ENCODE measurements around the gene ATP8B1. TPM values are rescaled to one million over a fixed set of nuclear protein-coding genes. Genes with fewer than 3 reads are reported as not detected.

ATP8B1 gene
- total RNA-seq, 1 donor from 2014 or later = 0.15 TPM

GRCh38 chr18:57698571-57699276, 104.4 kb downstream of the ATP8B1 start:
- DNase-seq (ENCODE audit: low spot score) = no peak
- Histone ChIP-seq H3F3A (ENCODE audit: low read depth) (no peaks in the 10 kb centered on the region), H3K4me2 (no peak overlapping the region), H3K27me3 (no peaks in the 10 kb centered on the region), H3K4me1 (no peaks in the 10 kb centered on the region), H3K9me3 (ENCODE audit: low read depth) (no peaks in the 10 kb centered on the region), H2AFZ (replicated peaks) (no peak overlapping the region), H3K79me2 (ENCODE audit: low read depth) (no peaks in the 10 kb centered on the region), H3K36me3 (no peaks in the 10 kb centered on the region), H3K4me3 (no peak overlapping the region), H4K20me1 (ENCODE audit: low read depth) (peaks cover 13% of the 10 kb centered on the region), H3K27ac (no peak overlapping the region), H3K9ac (no peak overlapping the region)
- TF ChIP-seq EZH2phosphoT487 (IDR thresholded peaks at IDR 0.05) (no peak), EZH2 (IDR thresholded peaks at IDR 0.05) (no peak), CTCF (IDR thresholded peaks at IDR 0.05) (no peak)
- H3K4me3 Mint-ChIP-seq = no peak overlapping the region
- H3K36me3 Mint-ChIP-seq = no peaks in the 10 kb centered on the region
- peaks cover 2% of the 10 kb centered on the region for H3K9me3 Mint-ChIP-seq
- no peak overlapping the region for H3K27ac Mint-ChIP-seq
- H3K4me1 Mint-ChIP-seq = no peaks in the 10 kb centered on the region
- H3K27me3 Mint-ChIP-seq (ENCODE audit: insufficient read depth, low read depth) = no peaks in the 10 kb centered on the region

GRCh38 chr18:57697426-57697825, 105.7 kb downstream of the ATP8B1 start:
- H3K9ac ChIP-seq = no peak overlapping the region
- H3K4me2 ChIP-seq = no peak overlapping the region
- H3K4me3 ChIP-seq = no peak overlapping the region
- peaks cover 13% of the 10 kb centered on the region for H4K20me1 ChIP-seq (ENCODE audit: low read depth)
- H3K4me1 ChIP-seq = no peaks in the 10 kb centered on the region
- no peaks in the 10 kb centered on the region for H3K27me3 ChIP-seq
- no peaks in the 10 kb centered on the region for H3K27me3 Mint-ChIP-seq (ENCODE audit: insufficient read depth, low read depth)
- no peaks in the 10 kb centered on the region for H3F3A ChIP-seq (ENCODE audit: low read depth)
- no peaks in the 10 kb centered on the region for H3K36me3 ChIP-seq
- H3K9me3 Mint-ChIP-seq = peaks cover 2% of the 10 kb centered on the region
- no peaks in the 10 kb centered on the region for H3K36me3 Mint-ChIP-seq
- TF ChIP-seq EZH2phosphoT487 (IDR thresholded peaks at IDR 0.05) = no peak
- TF ChIP-seq CTCF (IDR thresholded peaks at IDR 0.05) = no peak
- TF ChIP-seq EZH2 (IDR thresholded peaks at IDR 0.05) = no peak
- H3K4me3 Mint-ChIP-seq = no peak overlapping the region
- DNase-seq (ENCODE audit: low spot score) = no peak
- H3K4me1 Mint-ChIP-seq = no peaks in the 10 kb centered on the region
- H3K79me2 ChIP-seq (ENCODE audit: low read depth) = no peaks in the 10 kb centered on the region
- no peak overlapping the region for H2AFZ ChIP-seq (replicated peaks)
- no peak overlapping the region for H3K27ac Mint-ChIP-seq
- H3K9me3 ChIP-seq (ENCODE audit: low read depth) = no peaks in the 10 kb centered on the region
- no peak overlapping the region for H3K27ac ChIP-seq

- Mint-ChIP-seq H3K27me3 (ENCODE audit: insufficient read depth, low read depth) (no peaks in the 10 kb centered on the region), H3K27ac (peak overlapping the region; percentile 83)
Measured at GRCh38 chr18:57696271-57696670, 106.8 kb downstream of the ATP8B1 start.

More at GRCh38 chr18:57696271-57696670, 106.8 kb downstream of the ATP8B1 start:
- H3K9ac ChIP-seq = no peak overlapping the region
- H3K4me2 ChIP-seq = no peak overlapping the region
- H3K27ac ChIP-seq = no peak overlapping the region
- no peaks in the 10 kb centered on the region for H3K27me3 ChIP-seq
- H2AFZ ChIP-seq (replicated peaks) = no peak overlapping the region
- TF ChIP-seq EZH2phosphoT487 (IDR thresholded peaks at IDR 0.05) (peak; percentile 64), CTCF (IDR thresholded peaks at IDR 0.05) (no peak)
- H3K36me3 ChIP-seq = no peaks in the 10 kb centered on the region
- no peaks in the 10 kb centered on the region for H3K4me1 ChIP-seq
- peaks cover 13% of the 10 kb centered on the region for H4K20me1 ChIP-seq (ENCODE audit: low read depth)
- H3K9me3 ChIP-seq (ENCODE audit: low read depth) = no peaks in the 10 kb centered on the region
- no peaks in the 10 kb centered on the region for H3K4me1 Mint-ChIP-seq
- H3F3A ChIP-seq (ENCODE audit: low read depth) = no peaks in the 10 kb centered on the region
- no peaks in the 10 kb centered on the region for H3K36me3 Mint-ChIP-seq
- peaks cover under 1% of the 10 kb centered on the region for H3K9me3 Mint-ChIP-seq
- H3K4me3 Mint-ChIP-seq = no peak overlapping the region
- no peak overlapping the region for H3K4me3 ChIP-seq
- peak; percentile 13 for DNase-seq (ENCODE audit: low spot score)
- H3K79me2 ChIP-seq (ENCODE audit: low read depth) = no peaks in the 10 kb centered on the region
